ENCODE data around the gene ZNF648. TPM values are rescaled to one million over a fixed set of nuclear protein-coding genes. Genes with fewer than 3 reads are reported as not detected.
A peak's percentile ranks its signal among the peaks of the same experiment; 100 is the strongest.
"Not testable (repeated sequence)": the region's sequence is repeated elsewhere in the genome, so short reads cannot be mapped to it uniquely, and the experiment has no call there.

The ZNF648 gene
- polyA plus RNA-seq, 1 experiment = not detected

- no peak for TF ChIP-seq CTCF (IDR thresholded peaks at IDR 0.05; ENCODE audit: insufficient read depth, low read depth, low read length)
- Histone ChIP-seq H3K4me3 (ENCODE audit: low read depth, low read length) (no peak overlapping the region), H3K36me3 (ENCODE audit: control insufficient read depth, insufficient read depth, low read length) (no peaks in the 10 kb centered on the region), H3K27me3 (ENCODE audit: control insufficient read depth, insufficient read depth, low read length) (no peaks in the 10 kb centered on the region)
- POLR2A ChIA-PET = no interaction called here
- no peak for DNase-seq (ENCODE audit: low read depth)
- CTCF ChIA-PET = interaction anchor here (1.4 kb wide), 1 partner anchor 11 kb away, joined by 3 read pairs; no protein-coding TSS in a partner anchor
Measured at GRCh38 chr1:182046763-182047162, 14.7 kb downstream of the ZNF648 start.

GRCh38 chr1:182045481-182045880 is 16.0 kb downstream of the ZNF648 start:
- CTCF ChIA-PET = interaction anchor here (1.0 to 1.4 kb wide), 2 partner anchors 9 to 10 kb away, joined by 3 read pairs; no protein-coding TSS in a partner anchor

GRCh38 chr1:182041615-182042014 is 19.9 kb downstream of the ZNF648 start:
- TF ChIP-seq CTCF (IDR thresholded peaks at IDR 0.05; ENCODE audit: insufficient read depth, low read depth, low read length) = no peak
- Histone ChIP-seq H3K4me3 (ENCODE audit: low read depth, low read length) (no peak overlapping the region), H3K36me3 (ENCODE audit: control insufficient read depth, insufficient read depth, low read length) (no peaks in the 10 kb centered on the region), H3K27me3 (ENCODE audit: control insufficient read depth, insufficient read depth, low read length) (no peaks in the 10 kb centered on the region)
- ChIA-PET CTCF (no interaction called here), POLR2A (no interaction called here)
- DNase-seq (ENCODE audit: low read depth) = no peak

More at GRCh38 chr1:182045481-182045880, 16.0 kb downstream of the ZNF648 start:
- H3K27me3 ChIP-seq (ENCODE audit: control insufficient read depth, insufficient read depth, low read length); H3K4me3 ChIP-seq (ENCODE audit: low read depth, low read length); POLR2A ChIA-PET; H3K36me3 ChIP-seq (ENCODE audit: control insufficient read depth, insufficient read depth, low read length); DNase-seq (ENCODE audit: low read depth): not testable (repeated sequence)

GRCh38 chr1:182038220-182038619 is 23.3 kb downstream of the ZNF648 start:
- DNase-seq (ENCODE audit: low read depth) = no peak
- POLR2A ChIA-PET = no interaction called here
- CTCF ChIA-PET = no interaction called here
- no peaks in the 10 kb centered on the region for H3K27me3 ChIP-seq (ENCODE audit: control insufficient read depth, insufficient read depth, low read length)
- TF ChIP-seq CTCF (IDR thresholded peaks at IDR 0.05; ENCODE audit: insufficient read depth, low read depth, low read length) = no peak
- H3K36me3 ChIP-seq (ENCODE audit: control insufficient read depth, insufficient read depth, low read length) = no peaks in the 10 kb centered on the region
- H3K4me3 ChIP-seq (ENCODE audit: low read depth, low read length) = no peak overlapping the region

GRCh38 chr1:182035097-182035770 is 26.3 kb downstream of the ZNF648 start:
- ChIA-PET POLR2A (no interaction called here), CTCF (interaction anchor here (1.0 kb wide), 1 partner anchor 11 kb away, joined by 3 read pairs; no protein-coding TSS in a partner anchor)
- no peaks in the 10 kb centered on the region for H3K27me3 ChIP-seq (ENCODE audit: control insufficient read depth, insufficient read depth, low read length)
- TF ChIP-seq CTCF (IDR thresholded peaks at IDR 0.05; ENCODE audit: insufficient read depth, low read depth, low read length) = 0 out of 2 replicates have a peak, but pooled peaks have one; percentile 7
- H3K36me3 ChIP-seq (ENCODE audit: control insufficient read depth, insufficient read depth, low read length) = no peaks in the 10 kb centered on the region
- no peak overlapping the region for H3K4me3 ChIP-seq (ENCODE audit: low read depth, low read length)
- DNase-seq (ENCODE audit: low read depth) = no peak

GRCh38 chr1:182032251-182032650 is 29.3 kb downstream of the ZNF648 start:
- CTCF ChIA-PET = no interaction called here
- Histone ChIP-seq H3K27me3 (ENCODE audit: control insufficient read depth, insufficient read depth, low read length) (no peaks in the 10 kb centered on the region), H3K4me3 (ENCODE audit: low read depth, low read length) (no peak overlapping the region), H3K36me3 (ENCODE audit: control insufficient read depth, insufficient read depth, low read length) (no peaks in the 10 kb centered on the region)
- DNase-seq (ENCODE audit: low read depth) = no peak
- POLR2A ChIA-PET = no interaction called here
- TF ChIP-seq CTCF (IDR thresholded peaks at IDR 0.05; ENCODE audit: insufficient read depth, low read depth, low read length) = no peak

Data from BJ (cell line).